PC-9 (cell line): ENCODE measurements around the gene PSMD14.

Experiments used
- CTCF ChIP-seq: fragments of 200-600 bp; sonication (generic); conservative IDR thresholded peaks from 2 replicates; pipeline ENCODE4 v1.6.1; 2017; ENCODE audit warnings: mixed run types, antibody characterized with exemption, mild to moderate bottlenecking, moderate library complexity
- EZH2 ChIP-seq: fragments of 200-600 bp; sonication (generic); IDR thresholded peaks from 2 replicates; pipeline ENCODE4 v1.8.0; 2017; ENCODE audit warnings: antibody characterized with exemption, low read depth

- no peak for TF ChIP-seq CTCF
- no peak for TF ChIP-seq EZH2
Observed at GRCh38 chr2:161374446-161374845, 66.2 kb downstream of the PSMD14 start.
